Measurements from ENCODE around the gene TAX1BP3.

The TAX1BP3 gene

GRCh38 chr17:3626831-3627768 lies 41.3 kb downstream of the TAX1BP3 start:
- no peak for DNase-seq (ENCODE audit: low read depth)

- DNase-seq (ENCODE audit: low read depth) = no peak
Measured at GRCh38 chr17:3622977-3623594, 45.3 kb downstream of the TAX1BP3 start.

- no peak for DNase-seq (ENCODE audit: low read depth)
Measured at GRCh38 chr17:3621146-3621720, 47.1 kb downstream of the TAX1BP3 start.

GRCh38 chr17:3615160-3615870 lies 53.1 kb downstream of the TAX1BP3 start:
- DNase-seq (ENCODE audit: low read depth) = no peak

GRCh38 chr17:3613124-3613523 lies 55.3 kb downstream of the TAX1BP3 start:
- no peak for DNase-seq (ENCODE audit: low read depth)

All from stimulated activated CD4-positive, alpha-beta T cell treated with anti-CD3 and anti-CD28 coated beads, Interleukin-2, amount 100 ng/mL, for 4 hours (primary cell).